Stomach smooth muscle (tissue), 2 donors: ENCODE results near the gene PHACTR3.

Source experiments
- H3K27ac ChIP-seq: one replicate; pipeline ENCODE4 v1.7.0; 2013; ENCODE audit warnings: mild to moderate bottlenecking, low read length, inconsistent platforms
- H3K27me3 ChIP-seq, 2 donors: one replicate each; pipeline ENCODE4 v1.7.0; 2013; ENCODE audit warnings: low read length in 2 of 2; ENCODE audit not compliant: insufficient read depth in 2 of 2, control insufficient read depth in 1 of 2
- H3K36me3 ChIP-seq, 2 donors: one replicate each; pipeline ENCODE4 v1.7.0; 2013; ENCODE audit warnings: low read length in 2 of 2; ENCODE audit not compliant: control insufficient read depth in 2 of 2, insufficient read depth in 2 of 2
- H3K4me1 ChIP-seq: one replicate; pipeline ENCODE4 v1.7.0; 2013; ENCODE audit warnings: low read length; ENCODE audit not compliant: control insufficient read depth, insufficient read depth
- H3K4me3 ChIP-seq, 2 donors: one replicate each; pipeline ENCODE4 v1.7.0; 2013; ENCODE audit warnings: low read length in 2 of 2
- H3K9ac ChIP-seq, 2 donors: one replicate each; pipeline ENCODE4 v1.7.0; 2013; ENCODE audit warnings: low read length in 2 of 2, mild to moderate bottlenecking in 1 of 2
- H3K9me3 ChIP-seq, 2 donors: one replicate each; pipeline ENCODE4 v1.7.0; 2013; ENCODE audit warnings: low read length in 2 of 2; ENCODE audit not compliant: control insufficient read depth in 2 of 2
- donor health status: healthy.
- donor health status: Pancreatic carcinoma.

Gene PHACTR3

DNA sequence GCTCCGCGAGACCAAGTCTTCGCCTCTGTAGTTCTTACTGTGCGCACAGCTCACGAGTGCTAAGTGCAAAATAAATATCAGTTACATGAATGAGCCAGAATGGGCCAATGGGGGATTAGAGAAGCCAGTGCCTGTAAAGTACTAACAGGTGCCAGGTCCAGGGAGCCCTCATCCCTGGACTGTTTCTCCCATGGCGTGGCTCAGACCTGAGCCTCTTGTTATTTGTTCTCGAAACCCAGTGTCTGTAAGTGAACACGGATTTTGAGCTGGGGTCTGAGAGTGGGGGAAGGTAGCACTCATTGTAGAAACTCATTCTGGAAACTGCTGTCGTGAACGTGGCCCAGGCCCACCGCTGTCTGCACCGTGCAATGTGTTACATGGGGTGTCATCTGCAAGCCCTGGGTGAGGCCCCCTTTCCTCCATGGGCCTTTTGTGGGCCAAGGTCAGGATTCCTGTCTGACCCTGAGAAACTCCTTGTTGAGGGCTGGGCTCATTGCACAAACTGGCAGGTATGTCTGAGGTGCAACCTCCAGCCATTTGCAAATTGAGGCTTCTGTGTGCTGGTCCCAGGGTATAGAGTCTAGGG is 174.4 kb downstream of the PHACTR3 start:
- Histone ChIP-seq H3K9me3 (no peaks in the 10 kb centered on the region), H3K36me3 (no peaks in the 10 kb centered on the region), H3K27ac (no peak overlapping the region), H3K9ac (no peak overlapping the region), H3K4me1 (no peaks in the 10 kb centered on the region), H3K4me3 (no peak overlapping the region), H3K27me3 (peaks cover 0 to 2% of the 10 kb centered on the region in 2 donors)

DNA sequence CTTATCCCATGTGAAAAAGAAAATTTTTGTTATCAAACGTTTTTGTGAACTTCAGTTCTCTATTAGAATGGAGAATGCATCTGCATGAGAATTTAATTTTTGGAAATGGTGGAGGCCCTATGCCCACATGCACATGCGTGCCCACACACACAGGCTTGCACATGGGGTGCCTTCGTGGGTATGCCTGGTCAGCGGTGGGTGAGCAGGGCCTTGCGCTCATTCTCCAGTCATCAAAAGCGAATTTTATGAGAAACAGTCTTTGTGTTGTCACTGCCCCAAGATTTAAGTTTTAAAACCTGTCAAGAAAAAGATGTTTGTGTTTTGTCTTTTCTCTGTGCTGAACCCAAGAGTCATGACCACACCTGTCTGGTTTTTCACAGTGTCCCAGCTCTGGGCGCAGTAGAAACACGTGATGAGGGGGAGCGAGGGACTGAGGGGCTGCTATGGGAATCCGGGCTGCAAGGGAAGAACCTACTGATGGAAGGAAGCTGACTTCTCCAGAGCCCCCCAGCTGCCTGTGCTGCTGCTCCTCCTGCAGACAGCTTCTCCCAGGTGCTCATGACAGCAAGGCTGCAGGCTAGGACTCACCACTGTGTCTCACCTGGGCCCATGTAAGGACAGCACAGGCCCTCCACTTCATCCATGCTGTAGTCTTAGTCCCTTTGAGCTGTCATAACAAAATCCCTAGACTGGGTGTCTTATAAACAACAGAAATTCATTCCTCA is 175.5 kb downstream of the PHACTR3 start:
- H3K27ac ChIP-seq, result no peak overlapping the region
- H3K4me3 ChIP-seq, result no peak overlapping the region
- no peaks in the 10 kb centered on the region for H3K9me3 ChIP-seq
- no peaks in the 10 kb centered on the region for H3K4me1 ChIP-seq
- no peaks in the 10 kb centered on the region for H3K36me3 ChIP-seq
- H3K9ac ChIP-seq, result no peak overlapping the region
- H3K27me3 ChIP-seq, result peaks cover 0 to 7% of the 10 kb centered on the region in 2 donors

DNA sequence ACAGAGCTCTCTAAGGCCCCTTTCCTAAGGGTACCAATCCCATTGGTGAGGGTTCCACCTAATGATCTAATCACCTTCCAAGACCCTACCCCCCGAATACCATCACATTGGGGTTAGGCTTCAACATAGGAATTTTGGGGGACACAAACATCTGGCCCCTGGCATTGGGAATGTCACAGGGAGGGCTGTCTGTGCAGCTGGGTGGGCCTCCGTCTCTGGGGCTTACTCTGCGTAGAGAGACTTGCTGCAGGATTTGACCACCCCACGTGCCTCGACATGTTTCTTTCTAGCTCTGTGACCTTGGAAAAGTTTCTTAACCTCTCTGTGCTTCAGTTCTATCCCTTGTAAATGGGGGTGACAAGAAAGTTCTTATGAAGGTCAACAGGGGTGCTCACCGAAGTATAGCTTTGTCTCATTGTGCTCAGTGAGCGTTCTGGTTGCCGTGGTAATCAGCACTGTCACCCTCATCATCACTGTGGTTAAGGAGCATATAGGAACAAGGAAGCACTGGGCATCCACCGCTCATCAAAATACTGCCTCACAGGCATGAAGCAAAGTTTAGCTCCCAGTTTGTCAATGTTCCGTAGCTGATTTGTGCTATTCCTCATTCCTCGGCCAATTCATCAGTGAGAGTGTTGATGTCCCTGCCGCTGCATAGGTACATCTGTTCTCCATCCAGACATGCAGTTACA is 176.3 kb downstream of the PHACTR3 start:
- Histone ChIP-seq H3K36me3 (no peaks in the 10 kb centered on the region), H3K9me3 (no peaks in the 10 kb centered on the region), H3K4me3 (no peak overlapping the region), H3K27ac (no peak overlapping the region), H3K4me1 (no peaks in the 10 kb centered on the region), H3K27me3 (peaks cover 0 to 7% of the 10 kb centered on the region in 2 donors), H3K9ac (no peak overlapping the region)

DNA sequence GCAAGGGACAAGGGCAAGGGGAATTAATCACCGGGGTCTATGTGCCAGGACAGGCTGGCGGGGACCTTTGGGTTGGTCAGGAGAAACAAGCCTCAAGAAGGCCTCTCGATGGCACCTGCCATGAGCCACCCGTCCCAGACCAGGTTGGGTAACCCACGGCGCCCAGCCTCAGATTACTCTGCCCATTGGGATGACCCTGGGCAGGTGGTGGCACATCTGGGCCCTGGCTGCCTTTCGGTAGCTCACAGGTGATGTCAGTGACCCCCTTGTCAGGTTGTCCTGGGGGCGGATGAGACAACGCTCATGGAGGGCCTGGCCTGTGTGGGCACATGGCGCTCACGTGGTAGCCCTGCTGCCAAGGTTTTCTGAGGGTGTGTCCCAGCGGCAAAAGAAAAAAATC is 176.9 kb downstream of the PHACTR3 start:
- Histone ChIP-seq H3K4me1 (no peaks in the 10 kb centered on the region), H3K9me3 (no peaks in the 10 kb centered on the region), H3K27me3 (peaks cover 0 to 7% of the 10 kb centered on the region in 2 donors), H3K27ac (no peak overlapping the region), H3K9ac (no peak overlapping the region), H3K36me3 (no peaks in the 10 kb centered on the region), H3K4me3 (no peak overlapping the region)

DNA sequence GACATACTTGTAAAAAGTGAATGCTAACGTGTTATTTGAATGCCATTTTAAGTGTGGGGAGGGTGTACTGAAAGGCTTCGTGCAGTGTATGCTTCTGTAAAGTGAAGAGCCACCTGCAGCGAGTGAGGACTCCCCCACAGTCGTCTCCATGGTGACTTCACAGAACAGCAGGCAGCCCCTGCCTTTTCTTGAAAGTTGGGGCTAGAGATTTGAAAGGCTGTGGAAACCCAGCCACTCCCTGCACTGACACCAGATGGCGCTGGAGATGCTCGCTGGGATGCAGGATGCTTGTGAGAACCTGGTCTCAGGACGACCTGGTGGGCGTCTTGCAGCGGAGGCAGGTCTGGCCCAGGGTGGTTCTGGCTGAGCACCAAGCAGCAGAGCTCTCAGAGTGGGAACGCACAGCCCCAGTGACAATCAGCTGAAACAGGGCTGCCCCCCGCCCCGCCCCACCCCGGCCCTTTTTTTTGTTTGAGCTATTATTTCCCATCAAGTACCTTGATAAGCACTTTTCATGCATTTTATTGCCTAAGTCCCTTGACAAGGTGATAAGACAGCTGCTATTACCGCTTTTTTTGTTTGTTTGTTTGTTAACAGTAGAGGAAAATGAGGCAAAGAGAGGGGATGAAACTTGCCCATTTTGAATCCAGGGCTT is 178.8 kb downstream of the PHACTR3 start:
- H3K36me3 ChIP-seq, result no peaks in the 10 kb centered on the region
- no peak overlapping the region for H3K27ac ChIP-seq

DNA sequence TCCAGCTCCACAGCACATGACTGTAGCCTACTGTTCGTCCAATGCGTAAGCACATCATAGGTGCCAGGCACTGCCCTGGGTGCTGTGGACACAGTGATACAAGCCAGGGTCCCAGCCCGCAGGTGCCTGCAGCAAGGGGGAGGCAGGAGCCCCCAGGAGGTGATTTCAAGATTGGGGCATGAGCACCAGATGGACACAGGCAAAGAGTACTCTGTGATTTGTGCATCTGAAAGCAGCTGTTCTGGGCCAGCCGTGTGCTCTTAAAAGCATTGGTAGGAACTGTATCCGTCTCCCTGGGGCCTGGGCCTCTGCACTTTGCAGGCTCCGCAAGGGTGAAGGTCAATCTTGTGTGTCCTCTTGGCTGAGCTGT is 179.3 kb downstream of the PHACTR3 start:
- no peak overlapping the region for H3K4me3 ChIP-seq
- no peaks in the 10 kb centered on the region for H3K36me3 ChIP-seq
- H3K9ac ChIP-seq, result no peak overlapping the region
- H3K4me1 ChIP-seq, result no peaks in the 10 kb centered on the region
- H3K27ac ChIP-seq, result no peak overlapping the region
- peaks cover 0 to 8% of the 10 kb centered on the region in 2 donors for H3K27me3 ChIP-seq
- H3K9me3 ChIP-seq, result no peaks in the 10 kb centered on the region

More for the DNA sequence above, 178.8 kb downstream of the PHACTR3 start:
- Histone ChIP-seq H3K9ac (no peak overlapping the region), H3K9me3 (no peaks in the 10 kb centered on the region), H3K27me3 (peaks cover 0 to 7% of the 10 kb centered on the region in 2 donors), H3K4me3 (no peak overlapping the region), H3K4me1 (no peaks in the 10 kb centered on the region)

DNA sequence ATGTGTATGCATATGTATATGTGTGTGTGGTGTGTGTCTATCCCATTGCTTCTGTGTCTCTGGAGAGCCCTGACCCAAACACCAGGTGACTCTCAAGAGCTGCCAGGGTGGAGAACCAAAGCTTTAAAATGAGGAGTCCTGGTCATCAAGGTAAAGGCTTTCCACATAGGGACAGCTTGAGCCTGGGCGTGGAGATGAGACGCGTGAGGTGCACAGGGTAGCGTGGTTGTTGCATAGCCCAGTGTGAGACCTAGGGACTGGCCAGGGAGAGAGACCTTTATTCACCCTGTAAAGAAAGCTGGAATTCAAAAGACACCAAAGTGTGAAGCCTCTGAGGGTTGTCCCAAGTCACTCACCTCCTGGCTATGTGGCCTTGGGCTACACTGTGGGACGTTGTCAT is 180.0 kb downstream of the PHACTR3 start:
- H3K9ac ChIP-seq, result no peak overlapping the region
- H3K4me3 ChIP-seq, result no peak overlapping the region
- peaks cover 0 to 8% of the 10 kb centered on the region in 2 donors for H3K27me3 ChIP-seq
- H3K4me1 ChIP-seq, result no peaks in the 10 kb centered on the region
- H3K27ac ChIP-seq, result no peak overlapping the region
- H3K9me3 ChIP-seq, result no peaks in the 10 kb centered on the region
- no peaks in the 10 kb centered on the region for H3K36me3 ChIP-seq

DNA sequence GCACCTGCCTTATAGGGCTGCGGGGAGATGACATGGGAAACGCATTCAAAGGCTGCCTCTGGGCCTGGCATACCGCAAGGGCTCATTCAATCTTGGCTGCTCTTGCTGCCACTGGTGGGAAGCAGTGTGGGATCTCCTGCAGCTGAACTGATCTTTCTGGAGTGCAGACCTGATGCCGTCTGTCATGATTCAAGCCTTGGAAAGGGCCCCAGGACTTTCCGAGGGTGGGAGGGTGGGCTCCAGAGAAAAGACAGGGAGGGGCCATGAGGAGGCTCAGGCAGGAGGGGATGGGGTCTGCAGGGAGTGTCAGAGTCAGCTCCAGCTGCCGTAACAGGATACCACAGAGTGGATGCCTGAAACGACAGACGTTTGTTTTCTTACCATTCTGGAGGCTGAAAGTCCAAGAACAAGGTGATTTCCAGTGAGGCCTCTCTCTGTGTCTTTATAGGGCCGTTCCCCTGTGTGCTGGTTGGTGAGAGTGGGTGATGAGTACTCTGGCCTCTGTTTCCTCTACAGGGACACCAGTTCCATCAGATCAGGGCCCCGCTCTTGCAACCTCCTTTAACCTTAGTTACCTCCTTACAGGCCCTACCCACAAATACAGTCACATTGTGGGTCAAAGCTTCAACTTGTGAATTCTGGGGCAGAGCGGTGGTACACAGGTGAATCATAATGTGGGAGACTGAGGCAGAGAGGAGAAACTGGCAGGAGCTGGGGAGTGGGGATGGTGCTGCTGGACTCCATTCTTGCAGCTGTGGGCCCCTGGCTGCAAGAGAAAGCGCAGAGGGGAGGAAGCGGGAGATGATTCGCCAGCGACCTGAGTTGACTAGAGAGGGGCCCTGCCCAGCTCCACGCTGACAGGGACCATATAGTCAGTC is 180.7 kb downstream of the PHACTR3 start:
- Histone ChIP-seq H3K9me3 (no peaks in the 10 kb centered on the region), H3K4me1 (no peaks in the 10 kb centered on the region), H3K36me3 (no peaks in the 10 kb centered on the region), H3K4me3 (no peak overlapping the region), H3K27ac (no peak overlapping the region), H3K9ac (no peak overlapping the region), H3K27me3 (peaks cover 0 to 8% of the 10 kb centered on the region in 2 donors)

DNA sequence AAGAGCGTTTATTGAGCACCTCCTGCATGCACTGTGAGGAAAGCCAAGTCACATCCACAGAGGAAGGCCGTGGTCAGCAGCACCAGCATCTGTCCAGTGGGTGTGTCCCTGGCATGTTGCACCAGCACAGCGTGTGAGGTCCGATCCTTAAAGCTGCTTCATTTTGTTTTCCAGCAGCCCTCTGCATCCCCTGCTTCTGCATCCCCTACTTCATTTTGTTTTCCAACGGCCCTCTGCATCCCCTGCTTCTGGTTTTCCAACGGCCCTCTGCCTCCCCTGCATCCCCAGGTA is 181.3 kb downstream of the PHACTR3 start:
- H3K27ac ChIP-seq, result no peak overlapping the region
- H3K36me3 ChIP-seq, result no peaks in the 10 kb centered on the region
- H3K9me3 ChIP-seq, result no peaks in the 10 kb centered on the region
- H3K4me1 ChIP-seq, result no peaks in the 10 kb centered on the region
- no peak overlapping the region for H3K9ac ChIP-seq
- H3K4me3 ChIP-seq, result no peak overlapping the region
- peaks cover 0 to 8% of the 10 kb centered on the region in 2 donors for H3K27me3 ChIP-seq
